GM10266 (cell line): ENCODE measurements around the gene NME4.

ENCODE experiments used
- DNase-seq: peaks from one replicate; pipeline ENCODE4 v3.0.0; 2012; ENCODE audit errors: extremely low spot score
- CTCF ChIP-seq: IDR thresholded peaks from 2 replicates; pipeline ENCODE4 v1.5.1; 2012; ENCODE audit warnings: mild to moderate bottlenecking, low read depth; ENCODE audit not compliant: control insufficient read depth, insufficient read depth; ENCODE audit errors: missing control alignments

The NME4 gene

GRCh38 chr16:425740-426114, 28.7 kb downstream of the NME4 start:
- TF ChIP-seq CTCF, result no peak
- no peak for DNase-seq

- TF ChIP-seq CTCF, result no peak
- peak; percentile 62 for DNase-seq
Observed at GRCh38 chr16:426115-426905, 29.3 kb downstream of the NME4 start.

- no peak for DNase-seq
Observed at GRCh38 chr16:426906-427249, 29.9 kb downstream of the NME4 start.

GRCh38 chr16:427250-427649, 30.3 kb downstream of the NME4 start:
- TF ChIP-seq CTCF, result no peak
- no peak for DNase-seq

More at GRCh38 chr16:426906-427249, 29.9 kb downstream of the NME4 start:
- TF ChIP-seq CTCF, result no peak

- no peak for DNase-seq
- TF ChIP-seq CTCF, result no peak
Observed at GRCh38 chr16:430904-431303, 33.9 kb downstream of the NME4 start.

- DNase-seq, result no peak
- TF ChIP-seq CTCF, result no peak
Observed at GRCh38 chr16:440627-441026, 43.6 kb downstream of the NME4 start.

- no peak for TF ChIP-seq CTCF
Observed at GRCh38 chr16:441447-441846, 44.4 kb downstream of the NME4 start.

More at GRCh38 chr16:441447-441846, 44.4 kb downstream of the NME4 start:
- DNase-seq, result peak; percentile 5
